ENCODE measurements around the gene FAM114A2. TPM values are rescaled to one million over a fixed set of nuclear protein-coding genes. Genes with fewer than 3 reads are reported as not detected.

The FAM114A2 gene
- polyA plus RNA-seq, 1 donor (not counting 4 experiments of a cell fraction or from before 2014, with no cell fraction given) = 16.3 TPM

DNA sequence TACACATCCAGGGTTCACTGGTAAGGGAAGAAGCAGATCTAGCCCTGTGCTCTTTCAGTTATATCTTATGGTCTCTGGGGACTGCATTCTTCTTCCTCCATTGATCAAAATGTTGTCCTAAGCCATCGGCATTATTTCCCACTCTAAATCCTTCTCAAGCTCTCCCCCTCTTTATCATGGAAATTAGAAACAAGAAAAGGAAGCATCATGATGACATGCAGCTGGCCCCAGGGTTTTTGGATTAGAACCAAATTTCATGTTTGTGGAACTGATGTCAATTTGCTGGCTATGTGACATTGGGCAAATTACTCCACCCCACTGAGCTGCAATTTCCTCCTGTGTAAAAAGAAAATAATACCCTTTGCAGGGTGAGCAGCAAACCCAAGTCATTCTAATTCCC lies 39.6 kb upstream of the FAM114A2 start:
- Histone ChIP-seq H4K20me1 (ENCODE audit: control insufficient read depth, extremely low read depth, insufficient read depth, low read length) (no peaks in the 10 kb centered on the region), H2AFZ (ENCODE audit: control insufficient read depth, low read length) (no peak overlapping the region), H3K4me3 (ENCODE audit: control insufficient read depth in 2 of 3, extremely low read depth in 1 of 3, insufficient read depth in 2 of 3, low read depth in 1 of 3, low read length in 3 of 3) (no peak overlapping the region), H3K9me3 (ENCODE audit: control insufficient read depth, low read depth, low read length) (no peaks in the 10 kb centered on the region), H3K79me2 (ENCODE audit: control insufficient read depth, insufficient read depth, low read length) (no peaks in the 10 kb centered on the region), H3K4me1 (ENCODE audit: control insufficient read depth, extremely low read depth, insufficient read depth, low read length) (no peaks in the 10 kb centered on the region), H3K9ac (ENCODE audit: control insufficient read depth, extremely low read depth, insufficient read depth, low read length) (no peak overlapping the region), H3K27me3 (ENCODE audit: control insufficient read depth, extremely low read depth, insufficient read depth, low read length) (peaks cover 3% of the 10 kb centered on the region), H3K4me2 (ENCODE audit: control insufficient read depth, extremely low read depth, insufficient read depth, low read depth, low read length) (no peak overlapping the region), H3K9me1 (ENCODE audit: control insufficient read depth, extremely low read depth, insufficient read depth, low read length) (no peaks in the 10 kb centered on the region), H3K27ac (ENCODE audit: control insufficient read depth, insufficient read depth, low read length) (no peak overlapping the region), H3K36me3 (ENCODE audit: control insufficient read depth in 2 of 2, extremely low read depth in 1 of 2, insufficient read depth in 2 of 2, low read length in 2 of 2) (no peaks in the 10 kb centered on the region)
- no peak for TF ChIP-seq EZH2 (IDR thresholded peaks at IDR 0.05; ENCODE audit: low read length)
- DNase-seq (ENCODE audit: low read depth, low spot score) = no peak
- no peak for FAIRE-seq
- dilution Hi-C loops (cut with MboI; ENCODE audit: extremely low pct_ligation_motif_present, low sequenced_read_pairs) = no loop called here

DNA sequence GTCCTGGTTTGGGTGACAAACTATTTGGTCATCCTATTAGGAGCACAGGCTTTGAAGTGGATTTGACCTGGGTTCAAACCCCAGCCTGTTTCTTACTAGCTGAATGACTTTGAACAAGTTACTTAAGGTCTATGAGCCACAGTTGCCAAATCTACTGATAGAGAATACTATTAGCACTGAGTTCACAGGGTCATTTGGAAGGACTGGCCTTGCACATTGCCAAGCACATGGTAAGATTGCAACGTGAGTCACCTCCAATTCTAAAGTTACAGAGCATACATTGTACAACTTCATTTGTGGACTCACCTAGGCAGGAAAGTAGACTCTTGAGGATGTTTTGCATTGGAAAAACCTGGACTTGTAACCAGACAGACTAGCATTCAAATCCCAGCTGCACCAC lies 39.0 kb upstream of the FAM114A2 start:
- Histone ChIP-seq H3K27ac (ENCODE audit: control insufficient read depth, insufficient read depth, low read length) (no peak overlapping the region), H4K20me1 (ENCODE audit: control insufficient read depth, extremely low read depth, insufficient read depth, low read length) (no peaks in the 10 kb centered on the region), H3K4me2 (ENCODE audit: control insufficient read depth, extremely low read depth, insufficient read depth, low read depth, low read length) (no peak overlapping the region), H3K79me2 (ENCODE audit: control insufficient read depth, insufficient read depth, low read length) (no peaks in the 10 kb centered on the region), H3K9me1 (ENCODE audit: control insufficient read depth, extremely low read depth, insufficient read depth, low read length) (no peaks in the 10 kb centered on the region), H2AFZ (ENCODE audit: control insufficient read depth, low read length) (no peak overlapping the region), H3K36me3 (ENCODE audit: control insufficient read depth in 2 of 2, extremely low read depth in 1 of 2, insufficient read depth in 2 of 2, low read length in 2 of 2) (no peaks in the 10 kb centered on the region), H3K9ac (ENCODE audit: control insufficient read depth, extremely low read depth, insufficient read depth, low read length) (no peak overlapping the region), H3K4me3 (ENCODE audit: control insufficient read depth in 2 of 3, extremely low read depth in 1 of 3, insufficient read depth in 2 of 3, low read depth in 1 of 3, low read length in 3 of 3) (no peak overlapping the region), H3K4me1 (ENCODE audit: control insufficient read depth, extremely low read depth, insufficient read depth, low read length) (no peaks in the 10 kb centered on the region), H3K9me3 (ENCODE audit: control insufficient read depth, low read depth, low read length) (no peaks in the 10 kb centered on the region), H3K27me3 (ENCODE audit: control insufficient read depth, extremely low read depth, insufficient read depth, low read length) (peaks cover 3% of the 10 kb centered on the region)
- no peak for FAIRE-seq
- DNase-seq (ENCODE audit: low read depth, low spot score) = no peak
- TF ChIP-seq EZH2 (IDR thresholded peaks at IDR 0.05; ENCODE audit: low read length) = no peak
- TF ChIP-seq, protein P1, sequence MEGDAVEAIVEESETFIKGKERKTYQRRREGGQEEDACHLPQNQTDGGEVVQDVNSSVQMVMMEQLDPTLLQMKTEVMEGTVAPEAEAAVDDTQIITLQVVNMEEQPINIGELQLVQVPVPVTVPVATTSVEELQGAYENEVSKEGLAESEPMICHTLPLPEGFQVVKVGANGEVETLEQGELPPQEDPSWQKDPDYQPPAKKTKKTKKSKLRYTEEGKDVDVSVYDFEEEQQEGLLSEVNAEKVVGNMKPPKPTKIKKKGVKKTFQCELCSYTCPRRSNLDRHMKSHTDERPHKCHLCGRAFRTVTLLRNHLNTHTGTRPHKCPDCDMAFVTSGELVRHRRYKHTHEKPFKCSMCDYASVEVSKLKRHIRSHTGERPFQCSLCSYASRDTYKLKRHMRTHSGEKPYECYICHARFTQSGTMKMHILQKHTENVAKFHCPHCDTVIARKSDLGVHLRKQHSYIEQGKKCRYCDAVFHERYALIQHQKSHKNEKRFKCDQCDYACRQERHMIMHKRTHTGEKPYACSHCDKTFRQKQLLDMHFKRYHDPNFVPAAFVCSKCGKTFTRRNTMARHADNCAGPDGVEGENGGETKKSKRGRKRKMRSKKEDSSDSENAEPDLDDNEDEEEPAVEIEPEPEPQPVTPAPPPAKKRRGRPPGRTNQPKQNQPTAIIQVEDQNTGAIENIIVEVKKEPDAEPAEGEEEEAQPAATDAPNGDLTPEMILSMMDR (optimal IDR thresholded peaks at IDR 0.05 in 1 of 3, IDR thresholded peaks at IDR 0.05 in 1 of 3, conservative IDR thresholded peaks at IDR 0.05 in 1 of 3; ENCODE audit: extremely low read depth in 1 of 3, insufficient read depth in 2 of 3, low read length in 3 of 3) = no peak
- dilution Hi-C loops (cut with MboI; ENCODE audit: extremely low pct_ligation_motif_present, low sequenced_read_pairs) = no loop called here

DNA sequence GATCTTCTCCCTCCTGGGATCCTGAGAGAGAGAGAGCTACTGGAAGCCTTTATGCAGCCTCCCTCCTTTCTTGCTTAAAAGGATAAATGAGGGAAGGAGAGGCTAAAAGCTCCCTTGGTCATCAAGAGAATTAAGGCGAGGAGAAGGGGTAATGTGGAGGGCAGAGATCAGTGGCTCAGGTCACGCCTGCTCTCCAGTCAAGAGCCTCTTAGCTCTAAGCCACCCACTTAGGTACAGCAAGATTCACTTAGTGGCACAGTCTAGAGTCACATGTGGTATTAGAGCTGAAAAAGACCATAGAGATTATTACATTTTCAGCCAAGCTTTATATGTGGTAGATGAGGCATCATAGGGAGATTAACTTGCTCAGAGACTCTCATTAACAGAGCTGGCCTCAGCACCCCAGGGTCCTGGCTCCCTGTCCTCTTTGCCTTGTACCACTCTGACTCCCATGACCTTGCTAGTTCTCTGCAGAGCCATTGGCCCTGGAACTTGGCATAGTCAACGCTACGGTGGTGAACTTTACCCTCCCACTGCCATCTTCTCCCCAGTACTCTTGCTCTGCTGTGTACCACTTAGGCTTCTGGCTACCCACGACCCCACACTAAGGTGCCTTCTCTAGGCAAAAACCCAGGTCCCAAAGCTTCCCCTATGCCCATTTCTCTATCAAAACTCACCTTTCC lies 37.7 kb upstream of the FAM114A2 start:
- H3K9me1 ChIP-seq (ENCODE audit: control insufficient read depth, extremely low read depth, insufficient read depth, low read length) = no peaks in the 10 kb centered on the region
- DNase-seq (ENCODE audit: low read depth, low spot score) (no peak), FAIRE-seq (no peak)
- no peaks in the 10 kb centered on the region for H3K79me2 ChIP-seq (ENCODE audit: control insufficient read depth, insufficient read depth, low read length)
- no peak overlapping the region for H3K9ac ChIP-seq (ENCODE audit: control insufficient read depth, extremely low read depth, insufficient read depth, low read length)
- no peak overlapping the region for H3K4me3 ChIP-seq (ENCODE audit: control insufficient read depth in 2 of 3, extremely low read depth in 1 of 3, insufficient read depth in 2 of 3, low read depth in 1 of 3, low read length in 3 of 3)
- H4K20me1 ChIP-seq (ENCODE audit: control insufficient read depth, extremely low read depth, insufficient read depth, low read length) = no peaks in the 10 kb centered on the region
- H3K27me3 ChIP-seq (ENCODE audit: control insufficient read depth, extremely low read depth, insufficient read depth, low read length) = peaks cover 3% of the 10 kb centered on the region
- H2AFZ ChIP-seq (ENCODE audit: control insufficient read depth, low read length) = no peak overlapping the region
- TF ChIP-seq, protein P1 (optimal IDR thresholded peaks at IDR 0.05 in 1 of 3, IDR thresholded peaks at IDR 0.05 in 1 of 3, conservative IDR thresholded peaks at IDR 0.05 in 1 of 3; ENCODE audit: extremely low read depth in 1 of 3, insufficient read depth in 2 of 3, low read length in 3 of 3) = no peak
- TF ChIP-seq EZH2 (IDR thresholded peaks at IDR 0.05; ENCODE audit: low read length) = no peak
- dilution Hi-C loops (cut with MboI; ENCODE audit: extremely low pct_ligation_motif_present, low sequenced_read_pairs) = no loop called here
- no peaks in the 10 kb centered on the region for H3K4me1 ChIP-seq (ENCODE audit: control insufficient read depth, extremely low read depth, insufficient read depth, low read length)
- no peak overlapping the region for H3K4me2 ChIP-seq (ENCODE audit: control insufficient read depth, extremely low read depth, insufficient read depth, low read depth, low read length)
- no peak overlapping the region for H3K27ac ChIP-seq (ENCODE audit: control insufficient read depth, insufficient read depth, low read length)
- no peaks in the 10 kb centered on the region for H3K9me3 ChIP-seq (ENCODE audit: control insufficient read depth, low read depth, low read length)
- no peaks in the 10 kb centered on the region for H3K36me3 ChIP-seq (ENCODE audit: control insufficient read depth in 2 of 2, extremely low read depth in 1 of 2, insufficient read depth in 2 of 2, low read length in 2 of 2)

Data from keratinocyte (primary cell).